GM12801 (cell line): Measurements from ENCODE around the gene SDF2.

Experiments used
- TF ChIP-seq, protein P1 (sequence below): IDR thresholded peaks from one replicate; pipeline ENCODE4 v1.5.1; 2011; ENCODE audit warnings: control low read depth; ENCODE audit not compliant: insufficient read length; ENCODE audit errors: extremely low read depth

Gene SDF2

GRCh38 chr17:28698253-28698941, 36.7 kb upstream of the SDF2 start:
- TF ChIP-seq, protein P1, sequence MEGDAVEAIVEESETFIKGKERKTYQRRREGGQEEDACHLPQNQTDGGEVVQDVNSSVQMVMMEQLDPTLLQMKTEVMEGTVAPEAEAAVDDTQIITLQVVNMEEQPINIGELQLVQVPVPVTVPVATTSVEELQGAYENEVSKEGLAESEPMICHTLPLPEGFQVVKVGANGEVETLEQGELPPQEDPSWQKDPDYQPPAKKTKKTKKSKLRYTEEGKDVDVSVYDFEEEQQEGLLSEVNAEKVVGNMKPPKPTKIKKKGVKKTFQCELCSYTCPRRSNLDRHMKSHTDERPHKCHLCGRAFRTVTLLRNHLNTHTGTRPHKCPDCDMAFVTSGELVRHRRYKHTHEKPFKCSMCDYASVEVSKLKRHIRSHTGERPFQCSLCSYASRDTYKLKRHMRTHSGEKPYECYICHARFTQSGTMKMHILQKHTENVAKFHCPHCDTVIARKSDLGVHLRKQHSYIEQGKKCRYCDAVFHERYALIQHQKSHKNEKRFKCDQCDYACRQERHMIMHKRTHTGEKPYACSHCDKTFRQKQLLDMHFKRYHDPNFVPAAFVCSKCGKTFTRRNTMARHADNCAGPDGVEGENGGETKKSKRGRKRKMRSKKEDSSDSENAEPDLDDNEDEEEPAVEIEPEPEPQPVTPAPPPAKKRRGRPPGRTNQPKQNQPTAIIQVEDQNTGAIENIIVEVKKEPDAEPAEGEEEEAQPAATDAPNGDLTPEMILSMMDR, result no peak

DNA sequence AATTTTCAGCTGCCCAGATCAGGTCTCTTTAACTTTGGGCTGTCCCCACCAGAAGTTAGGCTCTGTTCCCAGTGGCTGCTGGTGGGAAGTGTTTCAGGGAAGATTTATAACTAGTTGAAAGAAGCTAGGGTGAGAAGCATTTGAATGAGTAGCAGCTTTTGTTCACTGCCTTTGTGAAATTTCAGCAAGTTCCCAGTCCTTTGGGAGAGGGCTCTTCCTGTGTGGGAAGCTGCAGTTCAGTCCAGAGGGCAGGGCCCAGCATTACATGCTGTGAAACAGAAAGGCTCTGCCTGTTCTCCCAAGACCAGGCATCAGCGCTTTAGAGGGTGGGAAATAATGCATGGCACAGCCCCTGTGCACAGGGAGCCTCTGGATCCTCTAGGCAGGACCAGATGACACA, 32.2 kb upstream of the SDF2 start:
- TF ChIP-seq, protein P1, result no peak

DNA sequence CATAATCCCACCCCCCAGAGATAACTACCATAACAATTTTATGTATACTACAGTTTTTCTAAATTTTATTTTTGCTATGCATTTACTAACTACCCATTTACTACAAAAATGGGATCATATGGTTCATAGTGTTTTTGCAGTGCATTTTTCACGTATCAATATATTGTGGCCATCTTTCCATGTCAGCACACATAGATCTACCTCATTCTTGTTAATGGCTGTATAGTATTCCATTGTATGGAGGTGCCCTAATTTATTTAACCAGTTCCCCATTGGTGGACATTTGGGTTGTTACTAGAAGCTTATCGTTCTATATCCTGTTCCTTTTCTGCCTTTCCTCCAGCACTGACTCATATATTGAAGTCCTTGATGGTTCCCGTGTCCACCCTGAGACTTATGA, 27.3 kb upstream of the SDF2 start:
- TF ChIP-seq, protein P1, result no peak

DNA sequence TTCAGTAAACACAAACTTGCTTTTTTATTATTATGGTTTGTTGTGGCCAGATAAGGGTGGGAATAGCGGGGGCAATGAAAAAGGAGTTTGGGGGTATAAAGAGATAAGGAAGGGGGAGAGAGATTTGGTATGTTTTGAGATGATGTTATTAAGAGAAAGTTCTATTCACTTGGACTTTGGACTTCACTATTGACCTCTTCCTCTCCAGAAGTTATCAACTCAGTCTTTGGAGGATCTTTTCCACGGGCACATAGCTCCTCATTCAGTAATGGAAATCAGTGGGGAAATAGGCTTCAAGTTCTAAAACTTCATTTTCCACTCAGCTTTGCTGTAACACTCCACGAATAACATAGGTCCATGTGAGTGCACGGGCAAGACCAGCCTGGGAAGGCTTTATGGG, 26.8 kb upstream of the SDF2 start:
- TF ChIP-seq, protein P1, result no peak

DNA sequence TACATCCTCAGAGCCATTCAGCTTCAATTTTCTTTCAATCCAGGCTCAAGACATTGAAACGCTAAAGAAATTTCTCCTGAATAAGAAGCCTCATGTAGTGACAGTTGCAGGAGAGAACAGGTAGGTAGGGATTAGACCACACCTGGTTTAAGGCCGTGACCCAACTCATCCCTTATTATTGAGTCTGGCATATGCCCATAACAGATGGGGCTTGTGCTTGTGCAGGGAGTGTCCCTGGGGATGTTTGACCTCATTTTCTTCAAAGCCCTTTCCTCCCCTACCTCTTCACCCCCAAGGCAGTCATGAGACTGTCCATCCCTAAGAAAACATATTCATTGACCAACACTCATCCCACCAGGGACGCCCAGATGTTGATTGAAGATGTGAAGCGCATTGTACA, 24.6 kb upstream of the SDF2 start:
- TF ChIP-seq, protein P1, result no peak

GRCh38 chr17:28685366-28685765, 23.7 kb upstream of the SDF2 start:
- TF ChIP-seq, protein P1, result no peak

DNA sequence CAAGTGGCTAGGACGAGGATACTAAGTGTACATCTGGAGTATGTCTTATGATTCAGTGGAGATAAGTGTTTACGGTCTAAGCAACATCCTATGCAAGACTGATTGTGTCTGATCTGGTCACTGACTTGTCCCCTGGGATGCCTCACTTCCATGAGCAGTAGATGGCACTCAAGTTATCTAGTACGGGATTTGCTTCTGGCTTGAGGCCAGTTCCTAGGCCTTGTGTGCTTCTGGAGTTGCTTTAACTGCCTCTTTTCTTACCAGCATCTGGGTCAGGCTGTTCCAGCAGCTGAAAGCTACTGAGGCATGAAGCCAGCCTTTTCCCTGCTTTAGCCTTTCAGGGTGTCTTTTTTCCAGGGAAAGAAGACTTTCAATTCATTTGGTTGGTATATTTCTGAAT, 23.3 kb upstream of the SDF2 start:
- TF ChIP-seq, protein P1, result no peak
